GM18867 (cell line): Measurements from ENCODE around the gene NWD2.
"Not testable (repeated sequence)": the region's sequence is repeated elsewhere in the genome, so short reads cannot be mapped to it uniquely, and the experiment has no call there.

ENCODE experiments used
- ATAC-seq: cut with Tn5 transposase; IDR thresholded peaks from one replicate; pipeline ENCODE4 v1.9.1; 2021; ENCODE audit warnings: mild to moderate bottlenecking, moderate library complexity; ENCODE audit not compliant: unreplicated experiment

NWD2 gene

GRCh38 chr4:37392521-37393255 lies 148.1 kb downstream of the NWD2 start:
- ATAC-seq, result no peak

GRCh38 chr4:37393321-37393720 lies 148.8 kb downstream of the NWD2 start:
- ATAC-seq, result no peak

DNA sequence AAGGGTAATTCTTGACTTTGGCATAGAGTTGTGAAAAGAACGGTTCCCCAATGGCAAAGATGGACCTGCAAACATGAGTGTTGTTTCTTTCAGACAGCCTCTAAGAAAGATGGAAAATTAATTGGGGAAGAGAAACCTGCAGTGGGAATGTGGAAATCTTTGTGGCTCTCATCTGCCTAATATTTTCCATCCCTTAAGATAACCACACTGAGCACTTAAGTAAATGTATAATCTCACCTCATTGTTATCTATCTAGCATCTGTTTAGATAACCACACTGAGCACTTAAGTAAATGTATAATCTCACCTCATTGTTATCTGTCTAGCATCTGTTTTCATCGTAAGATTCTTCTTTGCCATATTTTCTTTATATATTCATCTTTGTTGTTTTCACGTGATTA lies 149.3 kb downstream of the NWD2 start:
- ATAC-seq, result no peak

DNA sequence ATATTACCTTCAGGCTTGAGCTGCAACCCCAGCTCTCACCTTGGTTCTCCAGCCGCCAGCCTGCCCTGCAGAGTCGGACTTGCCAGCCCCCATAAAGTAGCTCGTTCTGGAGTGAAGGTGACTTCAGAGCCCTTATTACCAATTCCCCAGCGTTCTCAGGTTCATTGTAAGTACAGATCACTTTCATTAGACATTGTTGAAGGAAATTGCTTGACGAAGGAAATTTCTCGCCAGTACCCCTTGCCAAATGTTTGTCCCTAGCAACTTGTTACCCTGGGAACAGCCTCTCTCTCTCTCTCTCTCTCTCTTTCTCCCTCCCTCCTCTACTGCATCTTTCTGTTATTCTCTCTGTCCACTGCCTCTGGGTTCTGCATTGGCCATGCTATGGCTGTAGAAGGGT lies 153.0 kb downstream of the NWD2 start:
- no peak for ATAC-seq

GRCh38 chr4:37400241-37400881 lies 155.8 kb downstream of the NWD2 start:
- peak; percentile 89 for ATAC-seq

DNA sequence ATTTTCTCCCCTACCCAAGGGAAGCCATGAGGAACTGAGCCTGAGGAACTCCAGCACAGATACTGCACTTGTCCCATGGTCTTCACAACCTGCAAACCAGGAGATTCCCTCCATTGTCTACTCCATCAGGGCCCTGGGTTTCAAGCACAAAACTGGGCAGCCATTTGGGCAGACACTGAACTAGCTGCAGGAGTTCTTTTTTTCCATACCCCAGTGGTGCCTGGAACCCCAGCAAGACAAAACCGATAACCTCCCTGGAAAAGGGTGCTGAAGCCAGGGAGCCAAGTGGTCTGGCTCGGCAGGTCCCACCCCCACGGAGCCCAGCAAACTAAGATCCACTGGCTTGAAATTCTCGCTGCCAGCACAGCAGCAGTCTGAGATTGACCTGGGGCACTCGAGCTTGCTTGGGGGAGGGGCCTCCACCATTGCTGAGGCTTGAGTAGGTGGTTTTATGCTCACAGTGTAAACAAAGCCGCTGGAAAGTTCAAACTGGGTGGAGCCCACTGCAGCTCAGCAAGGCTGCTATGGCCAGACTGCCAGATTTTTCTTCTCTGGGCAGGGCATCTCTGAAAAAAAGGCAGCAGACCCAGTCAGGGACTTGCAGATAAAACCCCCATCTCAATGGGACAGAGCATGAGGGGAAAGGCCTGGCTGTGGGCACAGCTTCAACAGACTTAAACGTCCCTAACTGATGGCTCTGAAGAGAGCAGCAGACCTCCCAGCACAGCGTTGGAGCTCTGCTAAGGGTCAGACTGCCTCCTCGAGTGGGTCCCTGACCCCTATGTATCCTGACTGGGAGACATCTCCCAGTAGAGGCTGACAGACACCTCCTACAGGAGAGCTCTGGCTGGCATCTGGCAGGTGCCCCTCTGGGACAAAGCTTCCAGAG lies 163.6 kb downstream of the NWD2 start:
- ATAC-seq, result not testable (repeated sequence)

DNA sequence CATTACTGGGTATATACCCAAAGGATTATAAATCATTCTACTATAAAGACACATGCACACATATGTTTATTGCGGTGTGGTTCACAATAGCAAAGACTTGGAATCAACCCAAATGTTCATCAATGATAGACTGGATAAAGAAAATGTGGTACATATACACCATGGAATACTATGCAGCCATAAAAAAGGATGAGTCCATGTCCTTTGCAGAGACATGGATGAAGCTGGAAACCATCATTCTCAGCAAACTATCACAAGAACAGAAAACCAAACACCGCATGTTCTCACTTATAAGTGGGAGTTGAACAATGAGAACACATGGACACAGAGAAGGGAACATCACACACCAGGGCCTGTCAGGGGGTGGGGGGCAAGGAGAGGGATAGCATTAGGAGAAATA lies 169.1 kb downstream of the NWD2 start:
- not testable (repeated sequence) for ATAC-seq

DNA sequence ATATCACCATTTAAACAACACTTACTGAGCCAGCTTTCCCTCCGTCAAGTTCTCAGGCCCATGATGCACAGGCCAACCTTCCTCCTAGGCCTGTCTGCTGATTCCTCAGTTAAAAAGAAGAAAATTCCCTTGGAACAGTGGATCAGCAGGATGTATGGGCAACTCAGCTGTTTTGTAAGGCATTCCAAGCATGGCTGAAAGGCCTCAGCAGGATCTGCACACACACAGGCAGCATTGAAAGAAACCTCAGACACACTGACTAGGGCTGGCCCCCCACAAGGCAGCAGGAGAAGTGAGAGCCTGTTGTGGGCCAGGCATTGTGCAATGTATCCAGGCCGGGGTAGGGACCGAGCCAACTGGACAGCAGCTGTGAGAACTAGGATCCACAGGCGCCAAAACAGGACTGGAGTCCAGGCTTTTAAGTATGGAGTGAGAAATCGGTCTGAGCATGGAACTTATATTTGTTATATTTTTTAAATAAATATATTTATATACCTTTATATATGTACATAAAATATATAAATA lies 171.4 kb downstream of the NWD2 start:
- ATAC-seq, result no peak

GRCh38 chr4:37421614-37422013 lies 177.1 kb downstream of the NWD2 start:
- ATAC-seq, result no peak

DNA sequence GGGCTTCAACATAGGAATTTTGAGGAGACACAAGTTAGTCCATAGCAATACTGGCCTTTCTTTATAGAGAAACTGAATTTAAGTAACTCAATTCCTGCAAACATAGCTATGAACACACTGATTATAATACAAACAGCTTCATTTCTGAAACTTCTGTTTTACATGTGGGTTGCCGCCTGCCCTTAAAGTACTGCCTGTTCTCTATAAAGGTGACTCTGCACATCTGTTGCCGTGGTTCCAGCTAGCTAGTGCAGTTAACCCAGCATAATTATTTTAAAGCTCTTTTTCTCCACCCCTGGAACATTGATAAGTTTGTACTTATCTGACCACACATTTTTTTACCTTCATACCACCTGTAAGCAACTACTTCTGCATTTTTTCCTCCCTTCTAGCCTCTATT lies 177.6 kb downstream of the NWD2 start:
- ATAC-seq, result no peak

GRCh38 chr4:37422638-37423037 lies 178.1 kb downstream of the NWD2 start:
- no peak for ATAC-seq

DNA sequence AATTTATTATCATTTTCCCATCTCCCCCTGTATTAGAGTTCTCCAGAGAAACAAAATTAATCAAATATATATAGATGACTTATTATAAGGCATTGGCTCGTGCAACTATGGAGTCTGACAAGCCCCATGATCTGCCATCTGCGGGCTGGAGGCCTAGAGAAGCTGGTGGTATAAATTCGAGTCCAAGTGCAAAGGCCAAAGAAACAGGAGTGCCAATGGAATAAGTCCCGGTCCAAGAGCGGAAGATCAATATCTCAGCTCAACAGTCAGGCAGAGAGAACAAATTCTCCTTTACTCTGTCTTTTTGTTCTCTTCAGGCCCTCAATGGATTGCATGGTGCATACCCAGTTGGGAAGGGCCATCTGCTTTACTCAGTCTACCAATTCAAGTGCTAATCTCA lies 178.8 kb downstream of the NWD2 start:
- ATAC-seq, result no peak

DNA sequence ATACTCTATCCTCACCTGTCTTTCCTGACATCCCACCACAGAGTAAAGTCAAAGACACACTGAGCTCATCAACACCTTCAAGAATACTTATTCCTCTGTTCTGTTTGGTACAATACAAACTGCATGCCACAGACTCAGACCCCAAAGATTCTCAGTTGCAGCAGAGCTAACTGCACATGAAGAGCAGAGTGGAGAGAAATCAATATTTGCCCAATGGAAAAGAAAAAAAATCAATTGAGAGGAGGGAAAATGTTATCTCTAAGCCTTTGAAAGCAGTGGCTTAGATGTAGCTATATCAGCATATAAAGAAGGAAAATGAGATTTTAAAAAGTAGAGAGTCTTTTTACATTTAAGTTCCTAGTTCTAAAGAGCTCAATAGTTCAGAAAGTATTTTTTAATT lies 180.2 kb downstream of the NWD2 start:
- no peak for ATAC-seq

DNA sequence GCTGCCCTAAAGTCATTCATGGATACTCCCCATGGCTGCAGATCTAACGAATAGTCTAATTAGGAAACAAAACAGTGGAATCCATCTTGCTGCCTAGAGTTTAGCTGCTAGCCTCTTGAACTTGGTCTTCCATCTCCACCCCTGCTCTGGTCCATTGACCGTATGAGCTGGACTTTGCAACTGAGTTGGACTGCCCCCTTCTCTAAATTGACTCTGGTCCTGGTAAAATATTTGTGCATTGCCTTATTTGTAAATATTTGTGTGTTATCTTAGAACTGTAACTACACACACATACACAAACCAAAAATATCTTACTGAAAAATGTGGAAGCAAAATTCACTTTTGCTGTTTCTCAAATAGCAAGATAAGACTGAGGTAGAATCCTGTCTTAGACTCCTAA lies 181.3 kb downstream of the NWD2 start:
- ATAC-seq, result no peak

DNA sequence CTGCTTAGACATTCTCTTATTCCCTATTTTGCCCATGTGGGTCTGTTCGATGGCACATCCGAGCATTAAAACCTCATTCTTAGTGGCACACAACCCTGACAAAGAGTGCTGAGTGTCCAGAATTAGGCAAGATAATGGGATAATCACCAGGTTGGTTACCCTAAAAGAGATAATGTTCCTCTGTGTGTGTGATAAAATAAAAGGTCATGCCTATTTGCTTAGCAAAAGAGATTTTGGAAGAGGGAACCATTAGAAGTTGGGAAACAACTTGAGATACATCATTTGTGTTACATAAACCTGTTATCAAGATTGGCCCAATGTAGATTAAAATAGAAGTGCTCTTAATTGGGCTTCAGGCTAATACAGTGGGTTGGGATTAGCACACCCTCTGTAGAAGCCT lies 182.7 kb downstream of the NWD2 start:
- no peak for ATAC-seq

DNA sequence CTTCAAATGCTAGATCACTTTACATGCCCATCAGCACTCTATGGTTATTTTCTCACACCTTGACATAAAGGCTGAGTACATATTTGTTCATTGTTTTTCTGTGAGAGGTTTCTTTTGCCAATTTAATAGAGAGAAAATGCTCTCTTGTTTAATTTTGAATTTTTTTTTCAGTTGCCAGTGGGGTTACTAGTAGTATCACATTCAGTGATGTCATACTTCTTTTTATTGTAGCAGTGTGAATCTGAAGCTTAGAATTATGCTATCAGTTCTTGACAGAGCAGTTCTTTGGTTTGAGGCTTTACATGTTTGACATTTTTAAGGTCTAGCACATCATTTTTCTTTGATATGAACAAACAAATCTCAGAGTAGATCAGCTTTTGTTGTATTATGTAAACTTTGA lies 185.4 kb downstream of the NWD2 start:
- no peak for ATAC-seq

GRCh38 chr4:37430718-37431416 lies 186.3 kb downstream of the NWD2 start:
- no peak for ATAC-seq

DNA sequence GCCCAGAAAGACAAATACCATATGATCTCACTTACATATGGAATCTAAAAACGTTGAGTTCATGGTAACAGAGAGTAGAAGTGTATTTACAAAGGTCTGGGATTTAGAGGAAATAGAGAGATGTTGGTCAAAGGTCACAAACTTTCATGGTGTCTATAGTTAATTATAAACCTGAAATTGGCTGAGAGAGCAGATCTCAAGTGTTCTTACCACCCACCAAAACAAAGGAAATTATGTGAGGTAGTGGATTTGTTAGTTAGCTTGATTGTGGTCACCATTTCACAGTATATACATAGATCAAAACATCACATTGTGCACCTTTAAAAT lies 186.8 kb downstream of the NWD2 start:
- no peak for ATAC-seq

GRCh38 chr4:37434469-37434868 lies 189.9 kb downstream of the NWD2 start:
- no peak for ATAC-seq

- no peak for ATAC-seq
Measured at GRCh38 chr4:37436546-37436945, 192.0 kb downstream of the NWD2 start.

DNA sequence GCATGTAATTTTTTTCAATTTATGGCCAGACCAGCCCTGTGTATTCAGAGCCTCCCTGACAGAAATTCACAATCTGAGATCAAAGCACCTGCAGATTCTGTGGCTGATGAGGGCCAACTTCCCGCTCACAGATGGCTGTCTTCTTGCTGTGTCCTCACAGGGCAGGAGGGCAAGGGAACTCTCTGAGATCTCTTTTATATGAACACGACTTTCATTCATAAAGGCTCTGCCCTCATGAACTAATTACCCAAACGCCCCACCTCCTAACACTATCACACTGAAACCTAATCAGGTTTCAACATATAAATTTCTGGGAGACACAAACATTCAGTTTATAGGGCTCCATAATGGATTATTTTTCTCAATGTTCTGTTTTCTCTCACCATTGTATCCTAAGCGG lies 192.6 kb downstream of the NWD2 start:
- no peak for ATAC-seq
